T-helper 1 cell treated with Interleukin-12 subunit alpha and Interleukin-12 subunit beta and Interleukin-4 antibody, amounts not matched to agents 30 ng/mL and 1 ng/mL, for 36 hours (primary cell): Measurements from ENCODE around the gene MEGF6. TPM values are rescaled to one million over a fixed set of nuclear protein-coding genes. Genes with fewer than 3 reads are reported as not detected.
"Not testable (repeated sequence)": the region's sequence is repeated elsewhere in the genome, so short reads cannot be mapped to it uniquely, and the experiment has no call there.

ENCODE experiments used
- intact Hi-C: fragments of 100-400 bp; cut with micrococcal nuclease; formaldehyde crosslinking; loops from one replicate; pipeline ENCODE4 v1.15.1; 2024
- total RNA-seq: library from RNA; stranded (reverse); gene quantifications from 2 replicates; pipeline ENCODE4 v1.2.3, GENCODE V29; 2022

Gene MEGF6
- total RNA-seq, 1 donor from 2014 or later: 9.6 TPM

DNA sequence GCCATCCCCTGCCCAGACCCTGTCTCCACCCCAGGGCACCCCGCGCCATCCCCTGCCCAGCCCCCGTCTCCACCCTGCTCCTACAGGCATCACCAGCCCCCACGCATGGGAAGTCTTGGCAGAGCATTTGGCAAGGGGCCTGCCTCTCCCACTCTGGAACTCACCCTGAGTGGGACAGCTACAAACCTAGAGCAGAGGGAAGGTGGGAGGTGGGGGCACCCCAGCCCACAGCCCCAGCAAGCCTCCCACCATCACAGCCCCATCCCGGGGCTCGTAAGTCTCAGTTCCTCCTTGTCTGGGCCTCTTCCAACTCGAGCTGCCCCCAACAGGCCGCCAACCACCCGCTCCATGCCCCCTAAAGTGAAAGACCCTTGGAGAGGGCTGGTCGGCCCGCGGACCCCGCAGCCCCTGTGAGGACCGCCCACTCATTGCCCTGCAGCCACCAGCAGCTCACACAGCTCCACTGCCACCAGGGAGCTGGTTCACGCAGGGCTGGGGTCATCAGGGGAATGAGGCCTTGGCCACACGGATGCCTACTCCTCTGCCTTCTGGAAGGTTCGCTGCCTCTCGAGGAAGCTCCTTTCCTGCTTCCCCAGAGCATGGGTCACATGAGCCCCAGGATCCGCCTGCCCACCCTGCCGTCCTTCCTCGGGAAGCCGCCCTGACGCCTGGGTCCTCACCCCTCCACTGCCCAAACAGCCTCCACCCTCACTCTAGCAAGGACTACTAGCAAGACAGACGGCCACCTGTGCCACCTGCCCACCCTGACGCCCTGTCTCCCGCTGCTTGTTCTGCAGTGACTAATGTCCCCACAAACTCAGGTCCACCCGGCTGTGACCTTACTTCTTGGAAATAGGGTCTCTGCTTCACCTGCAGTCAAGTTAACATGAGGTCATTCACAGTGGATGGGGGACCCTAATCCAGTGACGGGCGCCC lies 14.4 kb downstream of the MEGF6 start:
- intact Hi-C loops: no loop called here

DNA sequence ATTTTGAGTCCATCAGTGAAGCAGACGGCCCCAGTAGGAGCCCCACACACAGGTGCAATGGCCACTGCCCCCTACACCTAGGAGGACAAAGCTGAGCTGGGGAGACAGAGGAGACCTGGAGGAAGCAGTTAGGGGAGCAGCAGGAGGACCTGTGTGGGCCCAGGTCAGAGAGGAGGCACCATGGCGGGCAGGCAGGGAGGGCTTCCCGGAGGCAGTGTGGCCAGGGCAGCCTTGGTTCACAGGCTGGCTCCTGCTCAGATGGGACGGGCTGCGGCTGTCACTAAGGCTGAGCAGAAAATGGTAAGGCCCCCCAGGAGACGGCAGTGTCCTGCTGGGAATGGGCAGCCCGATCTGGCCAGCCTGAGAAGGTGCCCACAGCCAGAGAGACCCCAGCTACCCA lies 15.4 kb downstream of the MEGF6 start:
- intact Hi-C loops: no loop called here

DNA sequence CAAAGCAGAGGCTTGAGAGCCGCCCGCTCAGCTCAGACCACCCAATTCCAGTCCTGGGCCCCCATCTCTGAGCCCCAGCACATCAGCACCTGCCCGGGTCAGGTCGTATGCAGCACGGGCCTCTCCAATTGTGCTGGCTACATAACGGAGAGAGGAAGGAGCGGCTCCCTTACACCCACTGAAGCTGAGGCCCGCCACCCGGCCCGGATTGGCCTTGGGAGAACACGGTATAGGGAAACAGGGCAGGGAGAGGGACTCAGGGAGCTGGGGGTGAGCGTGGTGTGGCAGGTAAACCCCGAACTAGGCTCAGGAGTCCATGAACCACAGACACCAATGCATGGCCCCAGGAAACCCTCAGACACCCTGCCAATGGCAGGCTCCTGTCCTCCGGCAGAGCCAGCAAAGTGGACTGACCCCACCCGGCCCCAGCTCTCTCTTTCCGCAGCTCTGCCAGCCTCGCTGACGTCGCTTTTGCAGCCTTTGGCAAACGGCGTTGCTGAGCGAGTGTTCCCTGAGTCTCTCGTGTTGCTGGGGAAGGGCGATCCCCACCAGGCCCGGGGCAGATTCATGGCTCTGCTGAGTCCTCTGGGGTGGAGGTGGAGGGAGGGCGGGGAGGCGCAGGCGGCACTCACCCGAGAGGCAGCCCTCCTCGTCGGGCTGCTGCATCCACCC lies 16.5 kb downstream of the MEGF6 start:
- intact Hi-C loops: no loop called here

DNA sequence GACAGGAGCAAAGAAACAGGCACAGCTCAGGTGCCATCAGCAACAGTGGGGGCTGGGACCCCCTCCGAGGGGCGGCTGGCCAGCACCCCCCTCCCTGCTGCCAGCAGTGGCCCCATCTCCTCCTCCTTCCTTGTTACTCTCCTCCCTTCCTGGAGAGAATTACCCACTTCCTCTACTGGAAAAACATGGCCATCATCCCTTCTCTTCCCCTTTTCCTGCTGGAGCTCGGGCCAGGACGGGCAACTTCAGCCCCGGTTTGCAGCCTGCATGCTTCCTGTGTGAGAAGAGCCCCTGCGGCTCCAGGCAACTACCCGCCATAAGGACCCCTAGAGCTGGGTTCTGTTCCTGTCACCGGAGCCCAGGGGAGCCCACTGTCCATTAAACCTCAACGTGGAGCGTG lies 17.6 kb downstream of the MEGF6 start:
- intact Hi-C loops: no loop called here

DNA sequence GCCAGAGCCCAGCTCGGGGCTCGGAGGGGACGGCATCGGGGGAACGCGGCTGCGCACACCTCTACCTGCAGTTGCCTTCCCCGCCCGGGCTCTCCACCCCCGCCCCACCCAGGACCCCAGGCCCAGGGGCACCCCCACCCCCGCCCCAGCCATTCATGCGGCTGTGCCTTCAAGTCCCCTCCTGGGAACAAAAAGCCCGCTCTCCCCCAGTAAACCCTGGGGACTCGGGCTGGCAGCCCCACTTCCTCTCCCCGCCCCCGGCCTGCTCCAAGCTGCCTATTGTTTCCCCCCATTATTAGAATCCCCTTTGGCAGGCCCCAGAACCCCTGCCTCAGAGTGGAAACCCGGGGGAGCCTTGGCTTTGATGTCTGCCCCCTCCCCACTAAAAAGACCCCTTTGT lies 18.0 kb downstream of the MEGF6 start:
- intact Hi-C loops: no loop called here

DNA sequence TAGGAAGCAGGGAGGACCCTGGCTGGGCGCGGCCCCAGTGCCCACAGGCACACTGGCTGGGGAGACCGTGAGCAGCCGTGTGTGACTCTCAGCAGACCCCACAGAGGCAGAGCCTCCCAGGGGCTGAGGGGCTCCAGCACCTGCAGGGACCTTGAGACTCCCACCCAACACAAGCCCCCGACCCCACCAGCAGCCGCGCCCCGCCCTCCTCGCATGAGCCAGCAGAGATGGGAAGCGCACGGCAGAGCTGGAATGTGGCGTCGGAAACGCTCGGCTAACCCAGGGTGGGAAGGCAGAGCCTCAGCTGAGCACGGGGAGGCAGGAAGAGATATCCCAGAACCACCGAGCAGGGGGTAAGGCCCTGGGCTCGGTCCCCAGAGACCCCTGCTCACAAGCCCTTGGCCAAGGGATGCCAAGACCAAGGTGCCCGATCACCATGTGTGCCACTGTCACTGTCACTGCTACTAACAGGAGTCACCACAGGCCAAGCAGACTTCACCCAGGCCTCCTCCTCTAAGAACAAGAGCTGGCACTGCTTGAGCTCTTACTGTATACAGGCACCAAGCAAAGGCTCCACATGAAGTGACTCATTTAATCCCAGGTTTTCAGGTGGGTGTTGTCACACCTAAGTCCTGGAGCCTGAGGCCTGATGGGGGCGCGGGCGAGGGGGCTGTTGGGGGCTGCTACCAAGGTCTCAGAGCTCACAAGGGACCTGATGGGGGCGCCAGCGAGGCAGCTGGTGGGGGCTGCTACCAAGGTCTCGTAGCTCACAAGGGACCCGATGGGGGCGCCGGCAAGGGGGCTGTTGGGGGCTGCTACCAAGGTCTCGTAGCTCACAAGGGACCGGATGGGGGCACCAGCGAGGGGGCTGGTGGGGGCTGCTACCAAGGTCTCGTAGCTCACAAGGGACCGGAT lies 20.1 kb downstream of the MEGF6 start:
- intact Hi-C loops: no loop called here

DNA sequence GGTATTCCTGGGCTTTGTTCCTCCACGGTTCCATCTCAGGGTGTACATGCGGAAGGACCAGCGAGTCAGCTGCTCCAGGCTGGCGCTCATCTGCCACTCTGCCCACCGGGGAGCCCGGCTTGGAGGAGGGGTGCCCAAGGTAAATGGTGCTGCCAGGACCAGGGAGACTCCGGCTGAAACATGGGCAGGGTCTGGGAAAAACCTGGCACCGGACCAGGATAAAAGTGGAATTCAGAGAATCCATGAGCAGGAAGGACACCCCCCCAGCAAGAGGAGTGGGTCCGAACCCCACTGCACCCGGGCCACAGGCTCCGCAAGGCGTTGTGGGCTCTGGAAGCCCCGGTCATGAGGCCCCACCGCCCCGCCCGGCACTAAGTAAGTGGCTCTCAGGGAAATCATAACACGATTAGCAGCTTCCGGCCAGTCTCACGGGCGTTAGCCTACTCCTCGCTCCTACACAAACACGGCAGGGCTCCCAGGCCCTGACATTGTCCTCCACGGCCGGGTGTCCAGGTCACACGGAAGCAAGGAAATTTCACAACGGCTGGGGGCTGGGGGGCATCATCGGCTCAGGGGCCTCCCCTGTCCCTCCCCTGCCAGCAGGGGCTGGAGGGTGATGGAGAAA lies 21.1 kb downstream of the MEGF6 start:
- intact Hi-C loops: no loop called here

DNA sequence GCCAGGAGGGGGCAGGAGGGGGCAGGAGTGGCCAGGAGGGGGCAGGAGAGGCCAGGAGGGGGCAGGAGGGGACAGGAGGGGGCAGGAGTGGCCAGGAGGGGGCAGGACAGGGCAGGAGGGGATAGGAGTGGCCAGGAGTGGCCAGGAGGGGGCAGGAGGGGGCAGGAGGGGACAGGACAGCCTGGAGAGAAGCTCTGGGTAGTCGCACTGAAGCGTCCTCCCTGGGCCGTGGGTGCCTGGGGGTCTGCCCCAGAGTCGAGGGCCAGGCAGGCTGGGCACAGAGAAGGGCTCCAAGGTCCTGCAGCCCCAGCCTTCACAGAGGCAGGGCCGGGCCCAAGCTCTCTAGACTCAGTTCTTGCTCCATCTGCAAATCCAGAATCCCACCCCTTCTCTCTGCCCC lies 22.9 kb downstream of the MEGF6 start:
- intact Hi-C loops: no loop called here

DNA sequence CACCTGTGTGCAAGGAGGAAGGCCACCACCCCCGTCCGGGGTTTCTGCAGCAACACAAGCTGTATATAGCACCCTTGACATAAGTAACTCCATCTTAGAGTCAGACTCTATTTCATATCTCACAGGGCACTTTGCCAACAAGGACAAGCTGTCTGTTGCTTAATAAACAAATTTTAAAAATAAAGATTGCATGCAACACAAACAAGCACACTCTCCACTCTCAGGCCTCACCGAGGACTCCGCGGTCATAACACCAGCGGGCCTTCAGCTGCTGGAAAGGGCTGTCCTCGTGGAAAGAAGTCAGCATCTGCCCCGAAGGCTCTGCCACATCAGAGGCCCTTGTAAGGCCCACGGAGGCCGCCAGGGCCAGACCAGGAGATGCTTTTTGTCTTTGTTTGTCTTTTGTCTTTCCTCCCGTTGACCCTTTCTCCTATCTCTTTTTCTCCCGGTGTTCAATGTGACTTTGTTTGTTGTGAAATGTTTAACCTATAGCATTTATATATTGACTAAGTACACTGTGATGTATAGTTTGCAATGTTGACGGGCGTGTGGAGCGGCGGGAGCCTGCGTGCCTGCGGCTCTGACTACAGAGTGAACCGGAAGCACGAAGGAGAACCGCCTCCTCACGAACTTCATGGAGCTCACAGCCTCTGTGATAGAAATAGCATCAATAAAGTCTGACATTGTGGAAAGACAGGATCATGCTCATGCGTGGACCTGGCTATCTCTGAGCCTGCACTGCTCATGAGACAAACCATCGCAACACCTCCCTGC lies 24.1 kb downstream of the MEGF6 start:
- intact Hi-C loops: no loop called here

DNA sequence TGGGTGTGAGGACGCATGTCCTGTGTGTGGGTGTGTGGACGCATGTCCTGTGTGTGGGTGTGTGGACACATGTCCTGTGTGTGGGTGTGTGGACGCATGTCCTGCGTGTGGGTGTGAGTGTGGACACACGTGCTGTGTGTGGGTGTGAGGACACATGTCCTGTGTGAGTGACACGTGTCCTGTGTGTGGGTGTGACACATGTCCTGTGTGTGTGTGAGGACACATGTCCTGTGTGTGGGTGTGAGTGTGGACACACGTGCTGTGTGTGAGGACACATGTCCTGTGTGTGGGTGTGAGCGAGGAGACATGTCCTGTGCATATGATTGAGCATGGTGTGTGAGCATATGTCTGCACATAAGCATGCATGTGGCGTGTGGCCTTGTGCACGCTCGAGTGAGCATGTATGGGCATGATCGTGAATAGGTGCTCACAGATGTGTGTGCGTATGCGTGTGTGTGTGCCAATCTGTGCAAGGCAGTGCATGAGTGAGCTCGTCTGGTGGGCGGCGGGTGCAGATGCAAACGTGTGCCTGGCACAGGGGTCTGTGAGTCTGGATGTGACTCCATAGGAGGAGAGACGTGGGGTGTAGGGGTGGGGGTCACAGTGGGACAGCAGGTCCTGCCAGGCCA lies 25.3 kb downstream of the MEGF6 start:
- intact Hi-C loops: no loop called here

DNA sequence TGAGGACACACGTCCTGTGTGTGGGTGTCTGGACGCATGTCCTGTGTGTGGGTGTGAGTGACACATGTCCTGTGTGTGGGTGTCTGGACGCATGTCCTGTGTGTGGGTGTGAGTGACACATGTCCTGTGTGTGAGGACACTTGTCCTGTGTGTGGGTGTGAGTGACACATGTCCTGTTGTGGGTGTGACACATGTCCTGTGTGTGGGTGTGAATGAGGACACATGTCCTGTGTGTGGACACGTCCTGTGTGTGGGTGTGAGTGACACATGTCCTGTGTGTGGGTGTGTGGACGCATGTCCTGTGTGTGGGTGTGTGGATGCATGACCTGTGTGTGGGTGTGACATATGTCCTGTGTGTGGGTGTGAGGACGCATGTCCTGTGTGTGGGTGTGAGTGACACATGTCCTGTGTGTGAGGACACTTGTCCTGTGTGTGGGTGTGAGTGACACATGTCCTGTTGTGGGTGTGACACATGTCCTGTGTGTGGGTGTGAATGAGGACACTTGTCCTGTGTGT lies 25.9 kb downstream of the MEGF6 start:
- intact Hi-C loops: not testable (repeated sequence)

DNA sequence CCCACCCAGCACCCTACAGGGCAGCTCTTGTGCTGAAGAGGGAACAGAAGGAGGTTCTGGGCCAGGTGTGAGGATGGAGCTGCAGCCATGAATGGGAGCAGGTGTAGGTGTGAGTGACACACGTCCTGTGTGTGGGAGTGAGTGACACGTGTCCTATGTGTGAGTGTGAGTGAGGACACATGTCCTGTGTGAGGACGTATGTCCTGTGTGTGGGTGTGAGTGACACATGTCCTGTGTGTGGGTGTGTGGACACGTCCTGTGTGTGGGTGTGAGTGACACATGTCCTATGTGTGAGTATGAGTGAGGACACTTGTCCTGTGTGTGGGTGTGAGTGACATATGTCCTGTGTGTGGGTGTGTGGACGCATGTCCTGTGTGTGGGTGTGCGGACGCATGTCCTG lies 26.4 kb downstream of the MEGF6 start:
- intact Hi-C loops: no loop called here

DNA sequence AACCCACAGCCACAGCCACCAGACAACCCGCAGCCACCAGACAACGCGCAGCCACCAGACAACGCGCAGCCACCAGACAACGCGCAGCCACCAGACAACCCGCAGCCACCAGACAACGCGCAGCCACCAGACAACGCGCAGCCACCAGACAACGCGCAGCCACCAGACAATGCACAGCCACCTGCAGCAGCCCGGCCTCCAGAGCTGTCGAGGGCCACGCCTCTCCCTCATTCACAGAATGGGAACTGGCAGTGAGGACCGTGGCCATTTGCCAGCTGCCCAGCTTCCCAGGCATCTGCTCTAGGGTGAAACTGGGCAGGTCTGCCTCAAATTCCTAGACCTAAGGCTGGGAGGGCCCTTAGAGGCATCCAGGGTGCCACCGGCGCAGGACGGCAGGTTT lies 27.6 kb downstream of the MEGF6 start:
- intact Hi-C loops: not testable (repeated sequence)

DNA sequence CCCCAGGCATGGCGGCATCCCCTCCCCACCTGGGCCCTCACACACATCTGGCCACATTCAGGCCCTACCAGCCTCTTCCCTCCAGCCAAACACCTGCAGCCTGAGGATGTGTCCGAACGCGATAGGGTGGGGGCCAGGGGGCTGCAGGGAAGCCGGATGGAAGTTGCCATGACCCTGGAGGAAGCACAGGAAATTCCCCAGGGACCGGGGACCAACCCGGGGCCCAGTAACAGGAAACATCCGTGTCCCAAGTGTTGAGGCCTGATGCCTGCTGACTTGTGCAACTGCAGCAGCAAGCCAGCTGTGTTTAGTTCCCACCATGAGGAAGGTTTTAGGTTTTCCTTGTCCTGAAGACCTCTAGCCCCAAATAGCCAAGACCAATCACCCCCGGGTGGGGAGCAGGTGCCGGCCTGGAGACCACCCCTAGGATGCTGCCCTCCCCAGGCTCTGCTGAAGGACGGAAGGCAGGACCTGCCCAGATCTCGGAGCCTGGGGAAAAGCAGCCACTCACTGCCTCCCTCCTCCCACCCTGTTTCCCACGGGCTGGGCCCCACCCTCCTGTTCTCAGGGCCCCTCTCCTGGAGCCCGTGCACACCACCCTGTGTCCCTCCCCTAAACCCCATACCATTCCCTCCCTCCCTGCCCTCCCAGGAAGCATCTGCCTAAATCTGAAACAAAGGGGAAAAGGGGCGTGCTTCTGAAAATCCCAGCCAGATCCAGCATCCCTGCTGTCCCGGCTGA lies 29.8 kb downstream of the MEGF6 start:
- intact Hi-C loops: no loop called here

DNA sequence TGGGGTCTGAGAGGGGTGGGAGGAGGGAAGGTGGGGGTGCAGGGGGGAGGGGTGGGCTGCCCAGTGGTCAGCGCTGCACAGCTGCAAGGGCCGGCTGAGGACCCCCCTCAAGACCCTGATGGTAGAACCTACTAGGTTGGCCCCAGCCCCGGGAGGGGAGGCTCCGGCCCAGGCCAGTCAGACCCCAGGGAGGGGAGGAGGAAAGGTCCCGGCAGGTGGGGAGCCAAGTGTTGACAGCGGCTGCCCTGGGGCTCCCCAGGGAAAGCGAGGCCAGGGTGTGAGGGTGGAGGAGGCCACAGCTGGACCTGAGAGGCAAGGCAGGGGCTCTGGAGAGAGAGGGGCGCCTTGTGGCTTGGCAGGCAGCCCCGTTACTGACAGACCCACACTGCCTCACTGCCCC lies 31.1 kb downstream of the MEGF6 start:
- intact Hi-C loops: no loop called here

DNA sequence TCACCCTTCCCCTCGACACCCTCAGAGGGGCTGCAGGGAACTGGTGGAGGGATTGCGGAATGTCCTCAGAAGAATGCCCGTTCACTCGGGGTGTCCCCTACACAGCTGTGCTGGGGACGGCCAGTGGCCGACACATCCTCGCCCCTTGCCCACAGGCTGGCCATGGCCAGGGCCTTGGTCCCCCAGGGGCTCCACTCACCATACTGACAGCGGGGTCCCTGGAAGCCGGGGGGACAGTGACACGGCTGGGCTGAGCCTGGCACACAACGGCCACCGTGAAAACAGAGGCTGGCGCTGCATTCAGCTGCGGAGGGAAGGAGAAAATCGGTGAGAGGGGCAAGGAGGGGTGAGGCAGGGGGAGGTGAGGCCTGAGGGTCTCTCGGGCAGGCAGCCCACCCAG lies 31.7 kb downstream of the MEGF6 start:
- intact Hi-C loops: no loop called here

DNA sequence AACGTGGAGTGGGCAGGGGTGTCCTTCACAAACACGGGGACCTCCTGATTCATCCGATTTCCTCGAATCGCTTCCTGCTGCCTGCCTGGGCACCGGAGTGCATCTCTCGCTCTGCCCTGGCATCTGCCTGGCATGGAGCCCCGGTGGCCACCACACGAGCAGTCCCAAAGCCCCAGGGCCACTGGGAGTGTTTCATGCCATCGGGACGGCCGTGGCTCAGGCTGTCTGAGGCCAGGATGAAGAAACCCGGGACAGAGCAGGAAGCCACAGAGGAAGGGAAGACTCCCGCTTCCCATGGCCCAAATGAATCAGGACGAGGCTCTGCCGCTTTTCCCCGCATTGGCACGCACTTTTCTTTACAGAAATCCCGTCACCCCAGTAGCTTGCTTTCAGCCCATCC lies 32.4 kb downstream of the MEGF6 start:
- intact Hi-C loops: no loop called here

DNA sequence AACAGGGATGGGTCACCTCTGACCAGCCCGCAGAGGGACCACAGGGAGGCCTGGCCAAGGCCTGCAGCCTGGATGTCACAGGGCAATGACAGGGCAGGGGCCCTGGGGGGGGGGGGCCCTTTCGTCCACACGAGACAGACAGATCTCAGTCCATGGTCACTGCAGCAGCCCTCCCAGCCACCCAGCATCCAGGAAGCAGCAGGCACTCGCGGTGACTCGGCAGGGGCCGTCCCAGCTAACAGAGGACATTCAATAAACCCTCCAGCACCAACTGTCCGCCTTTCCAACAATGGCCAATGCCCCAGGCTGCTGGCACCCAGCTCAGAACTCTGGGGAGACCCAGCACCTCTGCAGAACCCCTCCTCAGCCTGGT lies 32.9 kb downstream of the MEGF6 start:
- intact Hi-C loops: no loop called here
